ENCODE data around the gene CREBZF.
"Not testable (repeated sequence)": the region's sequence is repeated elsewhere in the genome, so short reads cannot be mapped to it uniquely, and the experiment has no call there.

The CREBZF gene

GRCh38 chr11:85672105-85672902, 7.4 kb upstream of the CREBZF start:
- FAIRE-seq (peak; percentile 5), DNase-seq (ENCODE audit: extremely low spot score, insufficient read length, low read depth) (no peak)

DNA sequence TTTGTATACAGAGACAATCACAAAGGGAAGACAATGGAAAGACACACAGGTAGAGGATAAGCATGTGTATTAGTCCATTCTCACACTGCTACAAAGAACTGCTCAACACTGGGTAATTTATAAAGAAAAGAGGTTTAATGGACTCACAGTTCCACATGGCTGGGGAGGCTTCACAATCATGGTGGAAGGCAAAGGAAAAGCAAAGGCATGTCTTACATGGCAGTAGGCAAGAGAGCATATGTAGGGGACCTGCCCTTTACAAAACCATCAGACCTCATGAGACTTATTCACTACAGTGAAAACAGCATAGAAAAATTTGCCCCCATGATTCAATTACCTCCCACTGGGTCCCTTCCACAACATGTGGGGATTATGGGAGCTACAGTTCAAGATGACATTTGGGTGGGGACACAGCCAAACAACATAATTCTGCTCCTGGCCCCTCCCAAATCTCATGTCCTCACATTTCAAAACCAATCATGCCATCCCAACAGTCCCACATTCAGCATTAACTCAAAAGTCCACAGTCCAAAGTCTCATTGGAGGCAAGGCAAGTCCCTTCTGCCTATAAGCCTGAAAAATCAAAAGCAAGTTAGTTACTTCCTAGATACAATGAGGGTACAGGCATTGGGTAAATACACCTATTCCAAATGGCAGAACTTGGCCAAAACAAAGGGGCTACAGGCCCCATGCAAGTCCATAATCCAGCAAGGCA, 6.2 kb upstream of the CREBZF start:
- FAIRE-seq; DNase-seq (ENCODE audit: extremely low spot score, insufficient read length, low read depth): not testable (repeated sequence)

DNA sequence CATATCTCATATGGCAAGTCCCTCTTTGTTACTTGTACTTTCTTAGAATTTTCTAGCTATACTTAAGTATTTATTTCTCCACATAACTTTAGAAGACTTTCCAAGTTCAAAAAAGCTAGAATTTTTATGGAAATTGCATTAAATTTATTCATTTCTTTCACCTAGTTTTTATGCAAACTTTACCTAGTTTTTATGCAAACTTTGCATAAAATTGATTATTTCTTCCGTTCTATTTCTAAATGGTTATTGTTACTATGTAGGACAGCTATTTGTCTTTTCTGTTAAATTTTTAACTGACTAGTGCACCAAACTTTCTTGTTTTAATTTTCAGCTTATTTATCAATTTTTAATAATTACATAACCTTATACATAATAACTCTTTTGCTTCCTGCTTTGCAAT, 3.2 kb upstream of the CREBZF start:
- FAIRE-seq (no peak), DNase-seq (ENCODE audit: extremely low spot score, insufficient read length, low read depth) (no peak)

GRCh38 chr11:85666687-85667086, 1.8 kb upstream of the CREBZF start:
- no peak for FAIRE-seq
- no peak for DNase-seq (ENCODE audit: extremely low spot score, insufficient read length, low read depth)

GRCh38 chr11:85665733-85666132, 804 bp upstream of the CREBZF start:
- DNase-seq (ENCODE audit: extremely low spot score, insufficient read length, low read depth) (no peak), FAIRE-seq (no peak)

DNA sequence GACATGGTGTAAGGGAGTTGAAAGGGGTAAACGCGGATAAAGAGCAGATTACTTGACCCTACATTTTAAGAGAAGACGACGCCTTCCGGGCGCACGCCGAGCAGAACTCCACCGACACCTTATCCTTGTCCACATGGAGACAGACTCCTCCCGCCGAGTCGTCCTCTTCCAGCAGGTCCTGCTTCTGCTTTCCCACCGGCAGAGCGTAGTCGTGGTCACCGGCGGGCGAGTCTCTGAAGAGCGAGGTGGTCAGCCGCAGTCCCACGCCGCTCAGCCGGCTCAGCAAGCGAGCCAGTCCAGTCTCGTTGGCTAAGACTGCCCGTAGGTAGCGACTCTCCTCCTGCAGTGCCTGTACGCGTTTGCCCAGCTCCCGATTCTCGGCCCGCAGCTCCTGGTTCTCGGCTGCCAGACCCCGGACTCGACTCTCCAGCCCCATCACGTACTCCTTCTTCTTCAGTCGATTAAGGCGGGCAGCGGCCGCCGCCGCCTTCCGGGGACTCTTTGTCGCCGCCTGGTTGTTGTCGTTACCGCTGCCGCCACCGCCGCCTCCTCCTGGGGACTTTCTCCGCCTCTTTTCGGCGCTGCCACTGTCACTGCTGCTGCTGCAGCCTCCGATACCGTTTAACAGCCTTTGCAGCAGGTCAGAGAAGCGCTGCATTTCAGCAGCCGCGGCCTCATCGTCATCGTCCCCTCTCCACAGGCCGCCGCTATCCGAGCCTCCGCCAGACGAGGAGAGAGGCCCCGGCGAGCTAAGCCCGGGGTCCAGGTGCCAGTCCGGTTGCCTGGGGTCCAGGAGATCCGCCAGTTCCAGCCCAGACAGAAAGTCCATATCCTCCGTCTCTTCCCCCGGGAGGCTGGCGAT, 945 bp downstream of the CREBZF start:
- peak; percentile 57 for DNase-seq (ENCODE audit: extremely low spot score, insufficient read length, low read depth)
- FAIRE-seq = peak; percentile 67

GRCh38 chr11:85663080-85663752, 1.7 kb downstream of the CREBZF start:
- FAIRE-seq (no peak), DNase-seq (ENCODE audit: extremely low spot score, insufficient read length, low read depth) (no peak)

DNA sequence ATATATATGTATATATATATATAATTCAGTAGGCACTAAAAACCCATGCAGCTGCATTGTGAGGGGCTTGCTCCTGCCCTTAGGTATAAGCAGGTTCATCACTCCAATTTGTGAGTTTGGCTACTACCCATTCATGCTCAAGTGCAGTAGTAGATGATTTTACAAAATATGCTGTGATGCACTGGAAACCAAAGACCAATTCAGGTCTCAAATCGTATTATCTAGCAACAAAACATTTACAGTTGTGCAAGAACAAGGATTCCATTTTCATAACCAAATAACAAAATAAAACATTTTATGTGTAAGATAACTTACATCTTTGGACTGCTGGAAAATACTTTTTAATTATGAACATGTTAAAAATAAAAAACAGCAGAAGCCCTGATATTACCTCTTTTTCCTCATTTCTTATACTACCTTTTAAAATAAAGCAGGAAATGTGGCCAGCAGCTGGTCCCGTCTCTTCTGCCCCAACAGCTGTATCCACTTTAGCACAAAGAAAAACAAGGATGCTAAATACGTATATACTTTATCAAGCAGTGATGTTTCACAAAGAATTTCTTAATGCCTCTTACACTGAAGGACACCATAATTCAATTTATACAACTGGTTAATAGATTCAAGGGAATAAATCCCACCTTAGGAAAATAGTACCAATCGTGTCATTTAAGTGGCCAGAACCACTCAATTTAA, 2.8 kb downstream of the CREBZF start:
- DNase-seq (ENCODE audit: extremely low spot score, insufficient read length, low read depth) = no peak
- no peak for FAIRE-seq

GRCh38 chr11:85658180-85658579, 6.7 kb downstream of the CREBZF start:
- FAIRE-seq = no peak
- no peak for DNase-seq (ENCODE audit: extremely low spot score, insufficient read length, low read depth)

GRCh38 chr11:85656777-85657176, 8.2 kb downstream of the CREBZF start:
- DNase-seq (ENCODE audit: extremely low spot score, insufficient read length, low read depth) (no peak), FAIRE-seq (no peak)

GRCh38 chr11:85654343-85654742, 10.6 kb downstream of the CREBZF start:
- DNase-seq (ENCODE audit: extremely low spot score, insufficient read length, low read depth); FAIRE-seq: not testable (repeated sequence)

DNA sequence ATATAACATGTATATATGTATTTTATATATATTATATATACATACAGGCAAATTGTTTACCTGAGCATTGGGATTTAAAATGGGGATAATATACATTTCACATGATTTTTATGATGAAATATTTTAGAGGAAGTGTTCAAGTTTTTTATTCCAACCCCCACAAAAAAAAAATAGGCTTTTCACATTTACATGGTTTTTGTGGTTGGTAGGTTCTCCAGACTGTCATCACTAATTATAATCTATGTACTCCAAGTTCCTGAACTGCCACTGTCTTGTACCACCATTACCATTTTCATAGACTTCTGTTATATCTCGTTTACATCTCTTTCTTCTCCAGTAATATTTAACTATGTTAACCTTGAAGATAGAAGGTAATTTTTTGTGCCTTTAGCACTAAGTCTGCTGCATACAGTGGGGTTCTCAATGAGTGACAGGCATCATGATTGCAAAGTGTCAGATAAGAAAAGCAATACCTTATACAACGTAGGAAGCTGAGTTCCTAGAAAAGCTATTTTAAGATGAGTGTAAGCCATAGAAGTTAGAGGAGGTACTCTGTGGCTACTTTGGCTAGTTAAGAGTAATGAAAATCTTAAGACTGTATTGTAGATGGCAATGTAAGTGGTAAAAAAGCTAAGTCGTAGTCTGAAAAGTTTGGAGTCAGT, 12.0 kb downstream of the CREBZF start:
- FAIRE-seq = no peak

GRCh38 chr11:85651118-85651517, 13.8 kb downstream of the CREBZF start:
- FAIRE-seq = no peak
- DNase-seq (ENCODE audit: extremely low spot score, insufficient read length, low read depth) = no peak

More for the DNA sequence above, 12.0 kb downstream of the CREBZF start:
- DNase-seq (ENCODE audit: extremely low spot score, insufficient read length, low read depth) = no peak

DNA sequence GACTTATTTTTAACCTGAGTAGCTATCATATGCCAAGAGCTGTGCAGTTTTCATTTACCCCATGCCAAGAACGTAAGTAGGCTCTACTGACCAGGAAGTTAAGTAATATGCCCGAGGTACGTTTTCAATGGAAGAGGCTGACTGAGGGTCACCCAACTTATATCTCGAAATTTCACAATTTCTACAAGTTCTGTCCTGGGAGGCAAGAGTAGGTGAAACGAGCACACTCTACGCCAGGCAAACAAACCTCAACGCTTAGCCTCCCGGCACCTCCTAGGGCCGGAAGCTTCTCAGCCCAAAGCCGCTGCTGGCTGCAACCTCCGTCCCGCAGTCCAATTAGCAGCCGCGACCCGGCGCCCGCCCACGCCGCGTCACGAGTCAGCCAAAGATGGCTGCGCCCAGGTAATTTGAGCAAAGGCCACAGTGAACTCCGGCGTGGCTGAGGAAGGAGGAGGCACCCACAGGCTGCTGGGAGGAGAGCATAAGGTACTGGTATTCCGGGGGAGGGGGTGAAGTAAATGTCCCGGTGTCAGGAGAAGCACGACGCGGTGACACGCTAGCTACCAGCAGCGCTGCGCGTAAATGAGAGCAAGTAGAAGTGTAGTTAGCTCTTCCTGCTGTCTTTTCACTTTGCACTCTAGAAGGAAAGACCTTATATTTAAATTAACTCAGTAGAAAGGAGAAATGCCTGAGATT, 17.2 kb downstream of the CREBZF start, which contains the start of gene TMEM126A:
Gene TMEM126A, plus strand, starts transcription at position 364 of the 696 bp plus-strand sequence. CDS start 2,289 bp downstream, outside the sequence.
- DNase-seq (ENCODE audit: extremely low spot score, insufficient read length, low read depth) (peak; percentile 80), FAIRE-seq (peak; percentile 95)

DNA sequence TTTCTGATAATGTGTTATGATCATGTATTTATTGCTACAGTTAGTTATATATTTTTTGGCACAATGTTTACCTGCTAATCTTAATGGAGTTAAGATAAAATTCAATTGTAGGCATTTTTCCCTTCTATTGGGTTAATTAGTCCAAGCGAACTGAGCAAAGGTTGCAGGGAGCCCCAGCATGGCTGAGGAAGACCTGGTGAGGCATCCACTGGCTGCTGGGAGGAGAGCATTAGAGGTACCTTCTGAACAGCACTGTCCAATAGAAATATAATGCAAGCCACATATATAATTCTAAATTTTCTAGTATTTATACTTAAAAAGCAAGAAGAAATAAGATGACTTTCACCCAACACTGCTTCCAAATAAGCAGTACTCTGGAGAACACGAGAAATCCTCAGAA, 17.9 kb downstream of the CREBZF start:
- DNase-seq (ENCODE audit: extremely low spot score, insufficient read length, low read depth) (no peak), FAIRE-seq (no peak)

DNA sequence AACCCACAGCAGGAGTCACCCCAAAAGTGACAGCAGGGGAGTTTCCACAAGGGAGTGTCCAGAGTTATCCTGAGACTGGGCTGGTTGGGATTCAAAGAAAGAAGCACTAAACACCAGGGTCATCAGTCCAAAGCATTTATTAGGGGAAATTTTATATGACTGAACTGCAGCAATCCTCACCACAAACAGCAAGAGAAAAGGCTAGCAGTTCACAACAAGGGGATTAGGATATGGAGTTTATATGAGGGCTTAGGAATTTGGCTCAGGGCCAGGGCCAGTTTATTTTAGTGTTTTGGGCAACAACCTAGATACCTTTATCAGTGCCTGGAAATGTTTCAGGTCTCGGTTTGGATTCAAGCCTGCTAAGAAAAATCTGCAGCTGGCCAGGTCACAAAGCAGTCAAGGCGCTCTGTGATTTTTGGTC, 21.7 kb downstream of the CREBZF start:
- DNase-seq (ENCODE audit: extremely low spot score, insufficient read length, low read depth) = no peak
- no peak for FAIRE-seq

GRCh38 chr11:85634747-85635146, 30.2 kb downstream of the CREBZF start:
- DNase-seq (ENCODE audit: extremely low spot score, insufficient read length, low read depth) = no peak
- no peak for FAIRE-seq

DNA sequence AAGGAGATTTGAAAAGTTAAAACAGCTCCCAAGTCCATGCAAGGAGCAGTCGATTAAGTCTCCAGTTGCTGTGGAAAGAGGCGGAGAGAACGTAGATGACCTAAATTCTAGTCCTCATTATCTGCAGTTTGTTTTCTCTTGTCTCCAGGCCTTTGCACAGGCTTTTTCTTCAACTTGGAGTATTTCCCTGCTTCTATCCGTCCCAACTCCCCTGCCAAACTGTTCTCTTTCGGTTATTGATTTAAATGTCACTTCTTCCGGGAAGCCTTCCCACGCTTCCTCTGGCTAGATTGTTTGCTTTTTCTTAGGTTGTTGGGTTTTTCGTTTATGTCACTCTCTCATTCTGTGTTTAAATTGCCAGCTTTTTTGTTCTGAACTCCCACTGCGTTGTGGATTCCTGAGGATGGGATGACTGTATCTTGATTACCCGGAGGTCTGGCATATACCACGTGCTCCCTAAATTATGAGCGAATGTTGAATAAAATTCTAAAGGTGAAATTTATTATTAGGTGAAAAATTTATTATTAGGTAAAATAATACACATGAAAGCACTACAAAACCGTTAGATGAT, 36.1 kb downstream of the CREBZF start:
- FAIRE-seq = peak; percentile 56
- DNase-seq (ENCODE audit: extremely low spot score, insufficient read length, low read depth) = no peak
